DOHH2 (cell line): ENCODE measurements around the gene MARS1.

Source experiments
- H3F3A ChIP-seq: fragments of 200-600 bp; sonication (generic), shearing (Covaris generic); 2 replicates; pipeline ENCODE4 v1.6.0; 2016; ENCODE audit warnings: antibody characterized with exemption, mild to moderate bottlenecking; ENCODE audit not compliant: control insufficient read depth, insufficient read depth
- H3K27ac ChIP-seq: fragments of 200-600 bp; sonication (generic); 2 replicates; pipeline ENCODE4 v1.5.1; 2014; ENCODE audit warnings: low read depth, mild to moderate bottlenecking, low read length, moderate library complexity
- H3K27me3 ChIP-seq: fragments of 200-600 bp; sonication (generic); 2 replicates; pipeline ENCODE4 v1.6.1; 2014; ENCODE audit warnings: mild to moderate bottlenecking, low read length, mixed read lengths; ENCODE audit not compliant: control insufficient read depth
- H3K36me3 ChIP-seq: fragments of 200-600 bp; sonication (generic); 2 replicates; pipeline ENCODE4 v1.6.1; 2014; ENCODE audit warnings: mild to moderate bottlenecking, low read length, moderate library complexity, mixed read lengths; ENCODE audit not compliant: control insufficient read depth
- H3K4me1 ChIP-seq: fragments of 200-600 bp; sonication (generic); 2 replicates; pipeline ENCODE4 v1.6.1; 2014; ENCODE audit warnings: mild to moderate bottlenecking, low read length, mixed read lengths; ENCODE audit not compliant: control insufficient read depth
- H3K4me2 ChIP-seq: fragments of 200-600 bp; sonication (generic); 2 replicates; pipeline ENCODE4 v1.6.0; 2014; ENCODE audit warnings: mild to moderate bottlenecking, low read length, moderate library complexity
- H3K4me3 ChIP-seq: fragments of 200-600 bp; sonication (generic); 2 replicates; pipeline ENCODE4 v1.5.1; 2014; ENCODE audit warnings: mild to moderate bottlenecking, low read length, mixed read lengths
- H3K79me2 ChIP-seq: fragments of 200-600 bp; sonication (generic); 2 replicates; pipeline ENCODE4 v1.6.1; 2014; ENCODE audit warnings: mild to moderate bottlenecking, low read length, mixed read lengths; ENCODE audit not compliant: control insufficient read depth
- H3K9me2 ChIP-seq: fragments of 200-600 bp; sonication (generic); replicated peaks from 2 replicates; pipeline ENCODE4 v1.6.1; 2014; ENCODE audit warnings: mild to moderate bottlenecking, low read length, mixed read lengths; ENCODE audit not compliant: control insufficient read depth
- H3K9me3 ChIP-seq: fragments of 200-600 bp; sonication (generic); 2 replicates; pipeline ENCODE4 v1.6.1; 2014; ENCODE audit warnings: antibody characterized with exemption, low read length, mixed read lengths; ENCODE audit not compliant: control insufficient read depth, insufficient read depth
- H4K20me1 ChIP-seq: fragments of 200-600 bp; sonication (generic); 2 replicates; pipeline ENCODE4 v1.6.0; 2014; ENCODE audit warnings: low read depth, mild to moderate bottlenecking, antibody characterized with exemption, low read length, moderate library complexity; ENCODE audit not compliant: control insufficient read depth, insufficient read depth
- CTCF ChIP-seq: fragments of 200-600 bp; sonication (generic); IDR thresholded peaks from one replicate; pipeline ENCODE4 v1.5.1; 2014; ENCODE audit warnings: antibody characterized with exemption, mild to moderate bottlenecking, low read depth, low read length; ENCODE audit not compliant: poor library complexity, severe bottlenecking
- EZH2phosphoT487 ChIP-seq: fragments of 200-600 bp; sonication (generic); IDR thresholded peaks from 2 replicates; pipeline ENCODE4 v1.6.1; 2017; ENCODE audit warnings: borderline replicate concordance, mild to moderate bottlenecking, antibody characterized with exemption, low read length, moderate library complexity, mixed read lengths

MARS1 gene

GRCh38 chr12:57469296-57470164 lies 18.3 kb upstream of the MARS1 start:
- TF ChIP-seq CTCF (no peak), EZH2phosphoT487 (no peak)
- Histone ChIP-seq H3K4me3 (no peak overlapping the region), H4K20me1 (no peaks in the 10 kb centered on the region), H3K9me2 (no peaks in the 10 kb centered on the region), H3K4me2 (no peak overlapping the region), H3K79me2 (no peaks in the 10 kb centered on the region), H3K4me1 (peaks cover 16% of the 10 kb centered on the region), H3K36me3 (peaks cover 39% of the 10 kb centered on the region; the same call in 1 of the 2 replicates), H3K27me3 (no peaks in the 10 kb centered on the region), H3K9me3 (no peaks in the 10 kb centered on the region), H3K27ac (no peak overlapping the region), H3F3A (0 out of 2 replicates have a peak, but pooled peaks cover 3% of the 10 kb centered on the region)

GRCh38 chr12:57470286-57470969 lies 17.4 kb upstream of the MARS1 start:
- peaks cover 47% of the 10 kb centered on the region; the same call in 1 of the 2 replicates for H3K36me3 ChIP-seq
- H3K4me2 ChIP-seq = no peak overlapping the region
- H3K4me3 ChIP-seq = no peak overlapping the region
- no peak for TF ChIP-seq CTCF
- no peak for TF ChIP-seq EZH2phosphoT487
- H3K27me3 ChIP-seq = no peaks in the 10 kb centered on the region
- H3K27ac ChIP-seq = no peak overlapping the region
- no peaks in the 10 kb centered on the region for H3K9me3 ChIP-seq
- no peaks in the 10 kb centered on the region for H3K79me2 ChIP-seq
- peaks cover 16% of the 10 kb centered on the region for H3K4me1 ChIP-seq
- H4K20me1 ChIP-seq = no peaks in the 10 kb centered on the region
- H3K9me2 ChIP-seq = no peaks in the 10 kb centered on the region
- H3F3A ChIP-seq = 0 out of 2 replicates have a peak, but pooled peaks cover 3% of the 10 kb centered on the region

GRCh38 chr12:57470970-57471656 lies 16.8 kb upstream of the MARS1 start:
- TF ChIP-seq EZH2phosphoT487 = no peak
- TF ChIP-seq CTCF = no peak
- Histone ChIP-seq H3K4me3 (no peak overlapping the region), H3K4me2 (no peak overlapping the region), H3K27me3 (no peaks in the 10 kb centered on the region), H3K36me3 (peaks cover 47% of the 10 kb centered on the region; the same call in 1 of the 2 replicates), H3F3A (0 out of 2 replicates have a peak, but pooled peaks cover 3% of the 10 kb centered on the region), H3K9me2 (no peaks in the 10 kb centered on the region), H4K20me1 (no peaks in the 10 kb centered on the region), H3K79me2 (peaks cover 5% of the 10 kb centered on the region), H3K27ac (no peak overlapping the region), H3K4me1 (peaks cover 19% of the 10 kb centered on the region), H3K9me3 (no peaks in the 10 kb centered on the region)
